ENCODE measurements around the gene PYM1. TPM values are rescaled to one million over a fixed set of nuclear protein-coding genes. Genes with fewer than 3 reads are reported as not detected.
A peak's percentile ranks its signal among the peaks of the same experiment; 100 is the strongest.
"Not testable (repeated sequence)": the region's sequence is repeated elsewhere in the genome, so short reads cannot be mapped to it uniquely, and the experiment has no call there.

Gene PYM1
- total RNA-seq, 2 donors from 2014 or later: 89.0 to 94.5 TPM

DNA sequence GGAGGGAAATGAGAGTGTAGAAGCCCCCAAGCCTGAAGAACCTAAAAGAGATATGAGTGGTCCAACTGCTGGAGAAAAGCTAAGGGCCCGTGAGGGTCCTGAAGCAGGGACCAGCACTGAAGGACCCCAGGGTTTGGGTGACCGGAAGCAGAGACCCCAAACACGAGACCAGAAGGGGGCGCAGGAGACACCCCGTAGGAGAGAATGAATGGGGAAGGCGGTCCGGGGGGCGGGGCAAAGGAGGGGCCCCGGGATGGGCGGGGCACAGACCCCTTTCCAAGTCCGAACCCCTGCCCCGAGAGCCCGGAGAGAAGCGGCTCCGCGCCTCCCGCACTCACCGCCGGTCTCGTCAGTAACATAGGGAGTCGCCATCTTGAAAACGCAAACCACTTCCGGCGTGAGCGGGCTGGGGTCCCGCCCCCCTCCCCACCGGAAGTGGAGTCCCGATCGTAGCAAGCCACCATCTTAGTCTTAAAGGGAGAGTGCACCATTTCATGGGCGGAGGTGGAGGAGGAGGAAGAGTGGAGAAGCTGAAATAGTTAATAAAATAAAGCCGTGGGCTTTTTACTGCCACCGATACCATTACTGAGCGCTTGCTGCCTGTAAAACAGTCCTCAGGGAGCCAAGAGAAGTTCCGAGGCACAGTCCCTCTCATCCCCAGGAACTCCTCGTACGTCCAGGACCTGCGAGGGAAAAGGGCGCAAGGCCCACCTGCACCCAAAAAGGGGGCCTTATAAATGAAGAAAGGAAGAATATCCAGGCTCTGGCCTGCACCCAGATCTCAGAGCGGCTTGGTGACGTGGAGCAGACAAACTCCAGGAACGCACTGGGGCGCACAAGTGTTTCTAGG is 731 bp downstream of the PYM1 start:
- H3K4me1 ChIP-seq (replicated peaks): peaks cover 2% of the 10 kb centered on the region
- intact Hi-C loops (cut with DNase I): loop anchor here (2.0 to 5.0 kb wide), 3 partner anchors 96 to 200 kb away; partner anchors contain the start of genes CD63, ORMDL2 and SARNP

DNA sequence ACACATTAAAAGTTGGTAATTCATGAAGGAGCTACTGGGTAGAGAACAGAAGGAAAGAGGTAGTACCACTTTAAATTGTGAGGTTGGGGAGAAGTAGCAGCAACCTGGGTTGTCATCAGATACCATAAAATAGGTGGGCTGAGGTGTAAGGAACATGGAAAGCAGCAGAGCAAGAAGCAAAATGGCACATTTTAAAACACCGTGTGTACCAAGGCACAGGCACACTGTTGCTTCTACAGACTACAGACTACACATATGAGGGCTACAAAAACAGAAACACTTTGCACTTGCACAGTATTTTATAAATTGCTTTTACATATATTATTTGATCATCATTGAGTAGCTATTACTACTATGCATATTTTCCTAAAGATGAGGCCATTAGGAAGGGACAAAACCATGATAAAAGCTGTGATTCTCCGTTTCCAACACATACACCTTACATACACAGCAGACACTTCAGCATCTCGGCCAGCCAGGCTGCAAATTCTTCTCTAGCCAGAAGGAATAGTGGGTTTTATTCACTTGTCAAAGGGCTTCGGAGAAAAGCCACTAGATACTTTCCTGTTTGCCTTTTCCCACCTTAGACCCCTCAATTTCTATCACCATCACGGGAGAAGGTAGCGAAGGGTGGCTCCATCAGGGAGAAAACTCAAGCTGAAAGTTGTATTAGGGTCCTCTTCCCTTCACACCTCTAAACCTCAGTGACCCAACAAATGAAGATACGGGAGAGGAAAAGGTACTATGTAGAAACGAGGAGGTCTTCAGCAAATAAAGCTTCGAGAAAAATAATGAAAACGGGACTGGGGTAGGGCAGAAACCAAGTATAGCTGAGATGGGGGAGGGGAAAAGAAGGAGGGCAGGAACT is 1.6 kb downstream of the PYM1 start:
- 7% methylated on average over 10 of the region's 10 CpGs for WGBS
- TF ChIP-seq, protein P1, sequence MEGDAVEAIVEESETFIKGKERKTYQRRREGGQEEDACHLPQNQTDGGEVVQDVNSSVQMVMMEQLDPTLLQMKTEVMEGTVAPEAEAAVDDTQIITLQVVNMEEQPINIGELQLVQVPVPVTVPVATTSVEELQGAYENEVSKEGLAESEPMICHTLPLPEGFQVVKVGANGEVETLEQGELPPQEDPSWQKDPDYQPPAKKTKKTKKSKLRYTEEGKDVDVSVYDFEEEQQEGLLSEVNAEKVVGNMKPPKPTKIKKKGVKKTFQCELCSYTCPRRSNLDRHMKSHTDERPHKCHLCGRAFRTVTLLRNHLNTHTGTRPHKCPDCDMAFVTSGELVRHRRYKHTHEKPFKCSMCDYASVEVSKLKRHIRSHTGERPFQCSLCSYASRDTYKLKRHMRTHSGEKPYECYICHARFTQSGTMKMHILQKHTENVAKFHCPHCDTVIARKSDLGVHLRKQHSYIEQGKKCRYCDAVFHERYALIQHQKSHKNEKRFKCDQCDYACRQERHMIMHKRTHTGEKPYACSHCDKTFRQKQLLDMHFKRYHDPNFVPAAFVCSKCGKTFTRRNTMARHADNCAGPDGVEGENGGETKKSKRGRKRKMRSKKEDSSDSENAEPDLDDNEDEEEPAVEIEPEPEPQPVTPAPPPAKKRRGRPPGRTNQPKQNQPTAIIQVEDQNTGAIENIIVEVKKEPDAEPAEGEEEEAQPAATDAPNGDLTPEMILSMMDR (IDR thresholded peaks at IDR 0.05): no peak
- no peak for TF ChIP-seq POLR2A (IDR thresholded peaks at IDR 0.05)
- H3K9me3 ChIP-seq: no peaks in the 10 kb centered on the region
- peak overlapping the region; percentile 73 to 93 for H3K4me3 ChIP-seq
- intact Hi-C loops (cut with DNase I): loop anchor here (2.0 to 5.0 kb wide), 3 partner anchors 95 to 199 kb away; partner anchors contain the start of genes CD63, ORMDL2 and SARNP
- no peaks in the 10 kb centered on the region for H3K27me3 ChIP-seq (replicated peaks; ENCODE audit: insufficient read depth)
- DNase-seq (ENCODE audit: low spot score): no peak
- peak overlapping the region; percentile 94 to 97 for H3K27ac ChIP-seq
- H3K4me1 ChIP-seq (replicated peaks): peaks cover 7% of the 10 kb centered on the region
- H3K36me3 ChIP-seq: no peaks in the 10 kb centered on the region

More for the DNA sequence above, 731 bp downstream of the PYM1 start:
- Histone ChIP-seq H3K27ac (peak overlapping the region; percentile 94 to 97), H3K9me3 (no peaks in the 10 kb centered on the region), H3K27me3 (replicated peaks; ENCODE audit: insufficient read depth) (no peaks in the 10 kb centered on the region), H3K4me3 (peak overlapping the region; percentile 73 to 93), H3K36me3 (no peaks in the 10 kb centered on the region)
- peak; percentile 66 for TF ChIP-seq POLR2A (IDR thresholded peaks at IDR 0.05)
- peak; percentile 81 for TF ChIP-seq POLR2AphosphoS5 (IDR thresholded peaks at IDR 0.05)
- TF ChIP-seq, protein P1 (IDR thresholded peaks at IDR 0.05): peak; percentile 67 to 80 (median 72)
- WGBS: under 1% methylated on average over 42 of the region's 42 CpGs
- peak; percentile 85 for DNase-seq (ENCODE audit: low spot score)

DNA sequence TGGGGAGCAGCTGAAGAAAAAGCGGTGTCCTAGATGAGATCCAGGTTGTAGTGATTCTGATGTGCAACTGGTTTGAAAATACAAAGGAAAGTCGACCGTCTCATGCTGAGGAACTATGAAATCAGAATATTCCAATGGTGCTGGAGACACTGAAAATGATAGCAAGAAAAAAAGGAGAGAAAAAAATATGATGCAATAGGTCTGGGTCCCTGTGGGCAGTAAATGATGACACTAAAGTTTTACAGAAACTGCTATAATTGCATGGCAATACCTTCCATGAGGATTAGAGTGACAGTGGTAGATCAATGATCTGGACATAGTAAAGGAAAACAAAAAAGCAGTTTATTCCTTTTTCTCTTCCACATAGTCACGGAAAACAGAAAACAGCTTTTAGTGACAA is 2.3 kb downstream of the PYM1 start:
- H3K4me1 ChIP-seq (replicated peaks): peaks cover 12% of the 10 kb centered on the region
- no peak for TF ChIP-seq POLR2AphosphoS5 (IDR thresholded peaks at IDR 0.05)
- peak overlapping the region in 1 of 2 donors; percentile 73 for H3K4me3 ChIP-seq
- peak overlapping the region; percentile 94 to 97 for H3K27ac ChIP-seq
- no peaks in the 10 kb centered on the region for H3K27me3 ChIP-seq (replicated peaks; ENCODE audit: insufficient read depth)
- no peaks in the 10 kb centered on the region for H3K9me3 ChIP-seq
- DNase-seq (ENCODE audit: low spot score): no peak
- intact Hi-C loops (cut with DNase I): loop anchor here (5.0 kb wide), 2 partner anchors 108 to 198 kb away; partner anchors contain the start of genes CD63, ORMDL2 and SARNP
- WGBS: 82% methylated on average over 4 of the region's 4 CpGs
- H3K36me3 ChIP-seq: no peaks in the 10 kb centered on the region

DNA sequence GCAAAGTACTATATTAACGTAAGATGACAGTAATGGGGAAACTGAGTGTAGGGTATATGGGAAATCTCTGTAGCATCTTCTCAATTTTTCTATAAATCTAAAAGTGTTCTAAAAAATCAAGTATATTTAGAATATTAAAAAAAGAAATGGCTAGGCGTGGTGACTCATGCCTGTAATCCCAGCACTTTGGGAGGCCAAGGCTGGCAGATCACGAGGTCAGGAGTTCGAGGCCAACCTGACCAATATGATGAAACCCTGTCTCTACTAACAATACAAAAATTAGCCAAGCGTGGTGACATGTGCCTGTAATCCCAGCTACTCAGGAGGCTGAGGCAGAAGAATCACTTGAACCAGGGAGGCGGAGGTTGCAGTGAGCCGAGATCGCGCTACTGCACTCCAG is 4.0 kb downstream of the PYM1 start:
- H3K9me3 ChIP-seq; DNase-seq (ENCODE audit: low spot score); H3K4me3 ChIP-seq; H3K36me3 ChIP-seq; H3K27me3 ChIP-seq (replicated peaks; ENCODE audit: insufficient read depth); intact Hi-C loops (cut with DNase I): not testable (repeated sequence)
- Histone ChIP-seq H3K4me1 (replicated peaks) (peaks cover 12% of the 10 kb centered on the region), H3K27ac (peak overlapping the region in 1 of 2 donors; percentile 94)
- WGBS: 97% methylated on average over 9 of the region's 9 CpGs

DNA sequence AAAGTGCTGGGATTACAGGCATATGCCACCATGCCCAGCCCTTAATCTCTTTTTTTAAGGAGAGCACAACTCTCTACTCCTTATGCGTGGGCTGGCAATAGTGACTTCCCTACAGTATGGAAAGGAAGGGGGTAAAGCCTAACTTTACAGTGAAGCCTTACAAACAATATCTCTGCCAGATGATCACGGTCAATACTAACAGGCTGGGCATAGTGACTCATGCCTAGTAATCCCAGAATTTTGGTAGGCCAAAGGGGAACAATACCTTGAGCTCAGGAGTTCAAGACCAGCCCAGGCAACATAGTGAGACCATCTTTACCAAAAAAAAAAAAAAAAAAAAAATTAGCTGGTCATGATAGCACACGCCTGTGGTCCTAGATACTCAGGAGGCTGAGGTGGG is 5.6 kb downstream of the PYM1 start:
- Histone ChIP-seq H3K36me3 (no peaks in the 10 kb centered on the region), H3K27me3 (replicated peaks; ENCODE audit: insufficient read depth) (no peaks in the 10 kb centered on the region), H3K4me1 (replicated peaks) (peaks cover 12% of the 10 kb centered on the region), H3K4me3 (no peak overlapping the region), H3K27ac (peak overlapping the region; percentile 58 to 75), H3K9me3 (no peaks in the 10 kb centered on the region)
- TF ChIP-seq POLR2A (IDR thresholded peaks at IDR 0.05) (no peak), POLR2AphosphoS5 (IDR thresholded peaks at IDR 0.05) (no peak)
- TF ChIP-seq, protein P1 (IDR thresholded peaks at IDR 0.05): no peak
- intact Hi-C loops (cut with DNase I): no loop called here
- DNase-seq (ENCODE audit: low spot score): no peak
- WGBS: 90% methylated on average over 3 of the region's 3 CpGs

DNA sequence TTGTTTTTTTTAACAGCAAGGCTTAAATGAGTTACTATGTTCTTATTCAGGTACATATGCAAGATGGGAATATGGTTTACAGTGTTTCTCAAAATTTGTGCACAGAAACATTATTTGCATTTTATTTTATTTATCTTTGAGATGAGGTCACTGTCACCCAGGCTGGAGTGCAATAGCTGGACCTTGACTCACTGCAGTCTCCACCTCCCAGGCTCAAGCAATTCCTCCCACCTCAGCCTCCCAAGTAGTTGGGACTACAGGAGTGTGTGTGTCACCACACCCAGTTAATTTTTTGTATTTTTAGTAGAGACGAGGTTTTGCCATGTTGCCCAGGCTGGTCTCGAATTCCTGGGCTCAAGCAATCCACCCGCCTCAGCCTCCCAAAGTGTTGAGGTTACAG is 8.7 kb downstream of the PYM1 start:
- H3K27me3 ChIP-seq (replicated peaks; ENCODE audit: insufficient read depth); H3K36me3 ChIP-seq; H3K4me3 ChIP-seq; DNase-seq (ENCODE audit: low spot score); intact Hi-C loops (cut with DNase I); H3K9me3 ChIP-seq: not testable (repeated sequence)
- peaks cover 12% of the 10 kb centered on the region for H3K4me1 ChIP-seq (replicated peaks)
- H3K27ac ChIP-seq: peak overlapping the region; percentile 63 to 75
- 86% methylated on average over 3 of the region's 3 CpGs for WGBS
